NT2/D1 (cell line): ENCODE results near the gene BABAM1.

ENCODE experiments used
- SUZ12 ChIP-seq: IDR thresholded peaks from 2 replicates; pipeline ENCODE4 v1.6.1; 2011; ENCODE audit not compliant: insufficient read length, insufficient read depth; ENCODE audit errors: extremely low read depth
- YY1 ChIP-seq: IDR thresholded peaks from 2 replicates; pipeline ENCODE4 v1.6.1; 2011; ENCODE audit not compliant: insufficient read length, insufficient read depth
- ZNF274 ChIP-seq: IDR thresholded peaks from 2 replicates; pipeline ENCODE4 v1.6.1; 2011; ENCODE audit warnings: mild to moderate bottlenecking, low read depth, low read length

DNA sequence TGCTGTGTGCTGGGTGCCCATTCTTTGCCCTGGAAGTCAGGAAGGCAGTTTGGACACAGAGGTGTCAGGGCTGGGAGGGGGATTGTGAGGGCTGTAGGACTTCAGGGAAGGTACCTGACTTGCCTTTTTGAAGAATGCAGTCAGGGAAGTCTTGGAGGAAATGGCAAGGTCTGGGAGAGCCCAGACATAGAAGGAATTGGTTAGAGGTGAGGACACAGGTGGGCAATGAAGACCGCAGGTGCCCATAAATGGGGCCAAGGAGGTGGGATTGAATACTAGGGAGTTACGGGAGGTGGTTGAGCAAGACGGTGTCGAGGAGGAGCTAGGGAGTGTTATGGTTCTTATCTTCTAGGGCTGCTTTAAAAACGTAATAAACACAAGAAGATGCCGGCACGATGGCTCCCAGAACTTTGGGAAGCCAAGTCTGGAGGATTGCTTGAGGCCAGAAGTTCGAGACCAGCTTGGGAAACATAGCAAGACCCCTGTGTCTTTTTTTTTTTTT, 40.7 kb downstream of the BABAM1 start:
- no peak for TF ChIP-seq ZNF274
- no peak for TF ChIP-seq YY1
- no peak for TF ChIP-seq SUZ12
